Stimulated activated CD4-positive, alpha-beta T cell treated with anti-CD3 and anti-CD28 coated beads, Interleukin-15, amount 100 ng/mL, for 48 hours (primary cell): Measurements from ENCODE around the gene PLEKHG4B.

Source experiments
- DNase-seq, 2 donors: peaks; one replicate each; pipeline ENCODE4 v3.0.0-alpha.2; 2020; ENCODE audit warnings: low read depth in 2 of 2

PLEKHG4B gene

GRCh38 chr5:130601-131131, 38.7 kb downstream of the PLEKHG4B start:
- no peak for DNase-seq

GRCh38 chr5:136901-137300, 44.9 kb downstream of the PLEKHG4B start:
- DNase-seq, result no peak

GRCh38 chr5:137741-138140, 45.8 kb downstream of the PLEKHG4B start:
- DNase-seq, result no peak

DNA sequence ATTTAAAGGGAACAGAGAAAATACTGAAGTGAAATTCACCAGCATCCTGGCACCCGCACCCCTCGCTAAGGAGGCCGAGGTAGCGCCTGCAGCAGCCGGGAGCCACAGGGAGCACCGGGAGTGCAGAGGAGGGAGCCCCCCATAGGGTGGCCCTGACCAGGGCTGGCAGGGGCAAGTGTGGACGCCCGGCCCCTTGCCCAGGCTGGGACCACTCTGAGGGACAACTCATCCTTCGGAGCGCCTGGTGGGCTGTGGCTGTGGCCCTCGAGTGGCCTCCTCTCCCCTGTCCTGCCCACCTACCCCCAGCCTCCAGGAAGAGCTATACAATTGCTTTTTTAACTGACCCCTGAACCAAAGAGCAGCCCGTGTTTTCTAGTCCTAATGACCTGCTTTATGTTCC, 47.0 kb downstream of the PLEKHG4B start:
- DNase-seq, result no peak

DNA sequence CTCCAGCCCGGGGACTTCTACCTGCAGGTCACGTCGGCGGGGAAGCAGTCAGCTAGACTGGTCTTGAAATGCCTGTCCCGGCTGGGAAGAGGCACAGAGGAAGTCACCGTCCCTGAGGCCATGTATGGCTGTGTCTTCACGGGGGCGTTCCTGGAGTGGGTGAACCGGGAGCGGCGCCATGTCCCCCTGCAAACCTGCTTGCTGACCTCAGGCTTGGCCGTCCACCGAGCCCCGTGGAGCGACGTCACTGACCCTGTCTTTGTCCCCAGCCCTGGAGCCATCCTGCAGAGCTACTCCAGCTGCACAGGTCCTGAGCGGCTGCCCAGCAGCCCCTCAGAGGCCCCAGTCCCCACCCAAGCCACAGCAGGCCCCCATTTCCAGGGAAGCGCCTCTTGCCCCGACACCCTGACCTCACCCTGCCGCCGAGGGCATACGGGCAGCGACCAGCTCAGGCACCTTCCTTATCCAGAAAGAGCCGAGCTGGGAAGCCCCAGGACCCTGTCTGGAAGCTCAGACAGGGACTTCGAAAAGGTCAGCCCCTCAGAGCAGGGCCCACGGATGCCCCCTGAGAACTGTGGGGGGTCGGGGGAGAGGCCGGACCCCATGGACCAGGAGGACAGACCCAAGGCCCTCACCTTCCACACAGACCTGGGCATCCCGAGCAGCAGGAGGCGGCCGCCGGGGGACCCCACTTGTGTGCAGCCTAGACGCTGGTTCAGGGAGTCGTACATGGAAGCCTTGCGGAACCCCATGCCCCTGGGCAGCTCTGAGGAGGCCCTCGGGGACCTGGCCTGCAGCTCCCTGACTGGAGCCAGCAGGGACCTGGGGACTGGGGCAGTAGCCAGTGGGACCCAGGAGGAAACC, 47.8 kb downstream of the PLEKHG4B start:
- no peak for DNase-seq

DNA sequence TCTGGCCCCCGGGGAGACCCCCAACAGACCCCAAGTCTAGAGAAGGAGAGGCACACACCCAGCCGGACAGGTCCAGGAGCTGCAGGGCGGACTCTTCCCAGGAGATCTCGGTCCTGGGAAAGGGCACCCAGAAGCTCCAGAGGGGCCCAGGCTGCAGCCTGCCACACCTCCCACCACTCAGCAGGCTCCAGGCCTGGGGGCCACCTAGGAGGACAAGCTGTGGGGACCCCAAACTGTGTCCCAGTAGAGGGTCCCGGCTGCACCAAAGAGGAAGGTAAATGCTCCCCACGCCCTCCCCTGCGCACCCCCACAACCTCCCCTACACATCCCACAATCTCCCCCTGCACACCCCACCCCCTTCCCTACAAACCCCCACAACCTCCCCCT, 48.5 kb downstream of the PLEKHG4B start:
- DNase-seq, result no peak

- DNase-seq, result no peak
Measured at GRCh38 chr5:141211-141610, 49.2 kb downstream of the PLEKHG4B start.

DNA sequence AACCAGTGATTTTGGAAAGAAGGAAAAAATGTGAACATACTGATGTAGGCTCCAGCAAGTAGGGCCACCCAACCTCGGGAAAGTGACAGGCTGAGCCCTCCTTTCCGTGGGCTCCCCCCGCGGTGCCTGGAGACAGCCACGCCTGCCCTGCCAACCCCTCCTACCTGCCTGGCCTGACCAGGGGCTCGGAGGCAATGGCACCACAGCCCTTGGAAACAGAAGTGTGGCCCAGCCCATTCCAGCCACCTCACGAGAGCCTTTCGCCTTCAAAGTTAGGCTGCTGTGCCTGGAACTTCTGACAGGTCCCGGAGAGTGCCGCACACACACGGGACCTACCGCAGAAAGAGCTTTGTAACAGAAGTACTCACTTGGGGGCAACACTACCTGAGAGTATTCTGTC, 49.8 kb downstream of the PLEKHG4B start:
- DNase-seq, result no peak

DNA sequence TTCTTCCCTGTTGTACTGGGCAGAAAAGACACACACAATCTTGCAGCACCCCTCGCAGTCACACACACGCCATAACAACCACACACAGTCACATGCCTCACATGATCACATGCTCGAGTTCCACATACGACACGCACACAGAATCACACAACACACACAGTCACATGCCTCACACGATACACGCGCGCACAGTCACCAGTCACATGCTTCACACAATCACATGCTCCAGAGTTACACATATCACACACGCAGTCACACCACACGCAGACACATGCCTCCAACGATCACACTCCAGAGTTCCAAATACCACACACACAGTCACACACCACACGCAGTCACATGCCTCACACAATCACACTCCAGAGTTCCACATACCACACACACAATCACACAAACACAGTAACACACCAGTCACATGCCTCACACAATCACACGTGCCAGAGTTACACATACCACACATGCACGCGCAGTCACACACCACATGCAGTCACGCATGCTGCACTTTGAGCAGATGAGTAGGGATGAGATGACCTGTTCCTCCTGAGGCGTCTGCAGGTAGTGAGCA, 50.4 kb downstream of the PLEKHG4B start:
- no peak for DNase-seq

GRCh38 chr5:143041-143440, 51.1 kb downstream of the PLEKHG4B start:
- no peak for DNase-seq

DNA sequence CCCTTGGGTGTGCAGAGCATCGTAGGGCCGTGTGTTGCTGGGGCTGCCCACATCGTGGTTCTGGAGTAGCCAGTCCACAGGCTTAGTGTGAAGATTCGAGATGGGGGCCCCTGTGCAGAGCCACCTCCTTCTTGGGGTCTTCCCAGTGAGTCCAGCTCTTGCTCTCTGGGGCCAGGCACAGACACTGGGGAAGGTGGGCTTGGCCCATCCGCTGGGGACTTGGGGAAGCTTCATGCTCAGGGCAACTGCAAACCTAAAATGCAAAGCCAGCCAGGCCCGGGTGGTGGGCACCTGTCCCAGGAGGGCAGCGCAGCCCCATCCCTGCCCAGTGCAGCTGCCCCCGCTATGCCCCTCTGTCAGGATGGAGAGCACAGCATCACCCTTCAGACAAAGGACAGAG, 53.0 kb downstream of the PLEKHG4B start:
- no peak for DNase-seq

GRCh38 chr5:145585-146323, 53.8 kb downstream of the PLEKHG4B start:
- no peak for DNase-seq

DNA sequence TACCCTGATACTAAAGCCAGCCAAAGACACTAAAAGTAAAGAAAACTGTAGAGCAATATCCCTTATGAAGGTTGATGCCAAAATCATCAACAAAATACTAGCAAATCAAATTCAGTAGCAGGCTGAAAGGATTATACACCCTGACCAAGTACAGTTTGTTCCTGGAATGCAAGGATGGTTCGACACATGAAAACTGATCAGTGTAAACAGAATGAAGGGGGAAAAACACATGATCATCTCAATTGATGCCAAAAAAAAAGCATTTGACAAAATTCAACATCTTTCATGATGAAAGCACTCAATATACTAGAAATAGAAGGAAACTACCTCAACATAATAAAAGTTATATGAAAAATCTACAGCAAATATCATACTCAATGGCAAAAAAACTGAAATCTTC, 55.8 kb downstream of the PLEKHG4B start:
- DNase-seq, result no peak

GRCh38 chr5:149745-150485, 57.9 kb downstream of the PLEKHG4B start:
- DNase-seq, result no peak

GRCh38 chr5:150746-151145, 58.8 kb downstream of the PLEKHG4B start:
- no peak for DNase-seq

DNA sequence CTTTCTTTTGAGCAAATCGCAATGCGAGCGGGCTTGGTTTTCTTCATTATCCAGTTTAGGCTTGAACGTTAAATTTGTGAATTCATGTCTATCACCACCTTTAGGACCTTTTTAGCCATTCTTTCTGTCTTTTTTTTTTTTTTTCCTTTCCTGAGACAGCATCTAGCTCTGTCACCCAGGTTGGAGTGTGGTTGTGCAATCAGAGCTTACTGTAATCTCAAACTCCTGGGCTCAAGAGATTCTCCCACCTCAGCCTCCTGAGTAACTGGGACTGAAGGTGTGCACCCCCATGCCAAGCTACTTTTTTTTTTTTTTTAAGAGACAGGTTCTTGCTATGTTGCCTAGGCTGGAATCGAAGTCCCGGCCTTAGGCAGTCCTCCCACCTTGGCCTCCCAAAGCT, 60.1 kb downstream of the PLEKHG4B start:
- no peak for DNase-seq

GRCh38 chr5:153256-153655, 61.3 kb downstream of the PLEKHG4B start:
- no peak for DNase-seq

- DNase-seq, result no peak
Measured at GRCh38 chr5:154236-154635, 62.3 kb downstream of the PLEKHG4B start.

GRCh38 chr5:154826-155225, 62.9 kb downstream of the PLEKHG4B start:
- DNase-seq, result no peak

DNA sequence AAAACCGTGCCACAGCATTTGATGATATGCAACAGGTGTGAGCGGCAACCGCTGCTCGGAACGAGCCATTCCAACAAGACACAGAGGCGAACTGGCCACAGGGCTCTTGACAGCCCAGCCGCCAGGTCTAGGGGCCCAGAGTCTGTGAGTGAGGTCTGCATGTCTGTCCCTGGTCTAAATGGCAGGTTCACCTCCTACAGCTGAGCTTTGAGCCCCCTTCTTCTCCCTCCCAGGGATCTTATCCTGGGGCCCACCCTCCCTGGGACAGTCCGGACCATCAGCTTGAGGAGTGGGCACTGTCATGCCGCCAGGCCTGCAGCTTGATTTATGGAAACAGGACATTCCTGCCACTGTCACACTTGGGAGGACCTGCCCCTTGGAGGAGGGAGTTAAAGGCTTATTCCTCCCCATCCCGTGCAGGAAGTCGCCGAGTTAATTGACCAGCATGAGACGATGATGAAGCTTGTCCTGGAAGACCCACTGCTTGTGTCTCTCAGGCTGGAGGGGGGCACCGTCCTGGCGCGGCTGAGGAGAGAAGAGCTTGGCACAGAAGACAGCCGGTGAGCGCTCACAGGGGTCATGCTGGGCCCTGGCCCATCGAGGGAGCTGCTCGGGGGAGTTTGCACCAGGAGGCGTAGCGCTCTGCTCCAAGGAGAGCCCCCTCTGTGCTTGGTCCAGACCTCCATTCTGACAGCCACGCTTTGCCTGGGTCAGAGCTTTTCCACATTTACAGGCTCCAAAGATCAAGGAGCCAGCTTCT, 63.9 kb downstream of the PLEKHG4B start:
- DNase-seq, result no peak

DNA sequence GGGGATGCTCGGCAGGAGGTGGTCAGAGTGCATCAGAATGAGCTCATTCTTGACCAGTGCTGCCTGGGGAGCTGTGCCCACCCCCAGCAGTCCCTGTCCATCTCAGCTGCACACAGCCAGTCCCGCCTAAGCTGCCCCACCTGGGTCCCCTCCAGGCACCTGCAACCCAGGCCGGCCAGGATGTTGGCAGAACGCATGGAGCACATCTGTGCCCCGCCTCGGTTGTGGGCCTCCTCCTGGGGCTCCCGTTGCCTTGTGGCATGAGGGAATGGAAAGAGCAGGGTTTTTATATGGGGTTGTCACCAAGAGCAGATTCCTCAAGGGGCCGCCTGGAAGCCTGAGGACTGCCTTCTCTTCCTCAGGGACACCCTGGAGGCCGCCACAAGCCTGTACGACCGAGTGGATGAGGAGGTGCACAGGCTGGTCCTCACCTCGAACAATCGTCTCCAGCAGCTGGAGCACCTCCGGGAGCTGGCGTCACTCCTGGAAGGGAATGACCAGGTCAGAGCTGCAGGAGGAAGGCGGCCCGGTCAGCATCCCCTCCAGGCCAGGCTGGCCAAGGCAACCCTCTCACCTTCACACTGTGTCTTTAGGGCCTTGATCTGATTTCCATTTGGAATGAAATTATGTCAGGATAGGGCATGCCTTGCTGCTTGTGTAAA, 64.6 kb downstream of the PLEKHG4B start:
- no peak for DNase-seq
